IMR-90 (cell line): ENCODE data around the gene PC. TPM values are rescaled to one million over a fixed set of nuclear protein-coding genes. Genes with fewer than 3 reads are reported as not detected.
A peak's percentile ranks its signal among the peaks of the same experiment; 100 is the strongest.

Source experiments
- CEBPB ChIP-seq: IDR thresholded peaks from 2 replicates; pipeline ENCODE4 v1.6.1; 2012; ENCODE audit warnings: low read depth, low read length, improper control_type of control experiment
- FOS ChIP-seq: fragments of 150-350 bp; IDR thresholded peaks from 2 replicates; pipeline ENCODE4 v1.6.1; 2016; ENCODE audit warnings: low read depth, low read length
- MAFK ChIP-seq: IDR thresholded peaks from 2 replicates; pipeline ENCODE4 v1.6.1; 2012; ENCODE audit warnings: low read depth, low read length, improper control_type of control experiment
- NFE2L2 ChIP-seq: fragments of 150-350 bp; IDR thresholded peaks from 2 replicates; pipeline ENCODE4 v1.6.1; 2016; ENCODE audit warnings: low read depth, mild to moderate bottlenecking, low read length
- POLR2A ChIP-seq: IDR thresholded peaks from 2 replicates; pipeline ENCODE4 v1.6.1; 2012; ENCODE audit warnings: mild to moderate bottlenecking, low read depth, low read length
- RAD21 ChIP-seq: IDR thresholded peaks from 2 replicates; pipeline ENCODE4 v1.6.1; 2012; ENCODE audit warnings: low read length, improper control_type of control experiment
- RFX5 ChIP-seq: IDR thresholded peaks from 2 replicates; pipeline ENCODE4 v1.8.0; 2012; ENCODE audit warnings: low read depth, mild to moderate bottlenecking, low read length, moderate library complexity
- polyA plus RNA-seq, 3 experiments: library from polyadenylated mRNA; depleted of rRNA; stranded (reverse); fragments of >200 nt; gene quantifications; 2 replicates each; pipeline ENCODE4 v1.2.3, GENCODE V29; 2012; ENCODE audit warnings: low replicate concordance in 1 of 3
- total RNA-seq: library from RNA; depleted of rRNA; stranded (reverse); fragments of >200 nt; gene quantifications from 2 replicates; pipeline ENCODE4 v1.2.3, GENCODE V29; 2012
- TF ChIP-seq, protein P1 (sequence below): fragments of 150-350 bp; IDR thresholded peaks from 2 replicates; pipeline ENCODE4 v1.6.1; 2017; ENCODE audit warnings: mild to moderate bottlenecking, antibody characterized with exemption, low read length, low read depth

Gene PC
- total and polyA plus RNA-seq, 2 of the 4 experiments (the other 2 are of a cell fraction), result 13.6 to 15.7 TPM

DNA sequence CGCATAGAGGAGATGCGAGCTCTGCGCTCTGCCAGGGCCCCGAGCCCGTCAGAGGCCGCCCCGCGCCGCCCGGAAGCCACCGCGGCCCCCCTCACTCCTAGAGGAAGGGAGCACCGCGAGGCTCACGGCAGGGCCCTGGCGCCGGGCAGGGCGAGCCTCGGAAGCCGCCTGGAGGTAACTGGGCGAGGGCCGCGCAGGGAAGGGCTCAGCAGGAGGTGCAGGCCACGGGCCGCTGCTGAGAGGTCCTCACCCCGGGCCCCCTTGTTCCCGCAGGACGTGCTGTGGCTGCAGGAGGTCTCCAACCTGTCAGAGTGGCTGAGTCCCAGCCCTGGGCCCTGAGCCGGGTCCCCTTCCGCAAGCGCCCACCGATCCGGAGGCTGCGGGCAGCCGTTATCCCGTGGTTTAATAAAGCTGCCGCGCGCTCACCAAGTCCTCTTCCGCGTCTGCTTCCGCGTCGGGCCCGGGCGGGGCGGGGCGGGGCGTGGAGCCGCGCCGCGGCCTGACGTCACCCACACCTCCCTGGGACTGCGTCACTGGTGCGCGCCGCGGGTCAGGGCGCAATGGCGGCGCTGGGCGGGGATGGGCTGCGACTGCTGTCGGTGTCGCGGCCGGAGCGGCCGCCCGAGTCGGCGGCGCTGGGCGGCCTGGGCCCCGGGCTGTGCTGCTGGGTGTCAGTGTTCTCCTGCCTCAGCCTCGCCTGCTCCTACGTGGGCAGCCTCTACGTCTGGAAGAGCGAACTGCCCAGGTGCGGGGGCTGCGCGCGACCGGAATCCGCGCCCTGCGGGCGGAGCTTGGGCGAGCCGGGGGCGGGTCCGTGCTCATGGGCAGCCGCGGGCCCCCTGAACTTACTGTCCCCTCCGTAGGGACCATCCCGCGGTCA is 115.0 kb downstream of the PC start, which contains the start of gene RCE1 (continued):
- TF ChIP-seq CEBPB (no peak), MAFK (no peak), RAD21 (no peak), NFE2L2 (no peak), POLR2A (peak; percentile 94), RFX5 (no peak), FOS (peak; percentile 26; the same call in 1 of the 2 replicates)
- TF ChIP-seq, protein P1, sequence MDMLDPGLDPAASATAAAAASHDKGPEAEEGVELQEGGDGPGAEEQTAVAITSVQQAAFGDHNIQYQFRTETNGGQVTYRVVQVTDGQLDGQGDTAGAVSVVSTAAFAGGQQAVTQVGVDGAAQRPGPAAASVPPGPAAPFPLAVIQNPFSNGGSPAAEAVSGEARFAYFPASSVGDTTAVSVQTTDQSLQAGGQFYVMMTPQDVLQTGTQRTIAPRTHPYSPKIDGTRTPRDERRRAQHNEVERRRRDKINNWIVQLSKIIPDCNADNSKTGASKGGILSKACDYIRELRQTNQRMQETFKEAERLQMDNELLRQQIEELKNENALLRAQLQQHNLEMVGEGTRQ, result peak; percentile 30; the same call in 1 of the 2 replicates
